GM10248 (cell line): ENCODE results near the gene ACOT13.

Source experiments
- CTCF ChIA-PET: fragments of 300-600 bp; sonication (Branson Sonifier 250); formaldehyde crosslinking; extraction: SDS; loops from one replicate; lab custom pipeline; 2021; ENCODE audit warnings: antibody characterized with exemption; lab: Yijun Ruan, JAX
- POLR2A ChIA-PET: fragments of 350-650 bp; sonication (Branson Sonifier 250); formaldehyde crosslinking; extraction: SDS; loops from one replicate; lab custom pipeline; 2020; ENCODE audit warnings: antibody characterized with exemption; lab: Yijun Ruan, JAX
- DNase-seq: peaks from one replicate; pipeline ENCODE4 v3.0.0; 2012; ENCODE audit errors: extremely low spot score
- CTCF ChIP-seq: IDR thresholded peaks from 2 replicates; pipeline ENCODE4 v1.5.1; 2012; ENCODE audit warnings: mild to moderate bottlenecking, low read depth; ENCODE audit errors: extremely low read depth, missing control alignments, control extremely low read depth

ACOT13 gene

GRCh38 chr6:24666641-24667377 is at the start of gene ACOT13, which contains the start of gene TDP2:
TSS of gene ACOT13 (plus strand) at chr6:24667077. CDS start at chr6:24667264, 187 bp downstream.
TSS of gene TDP2 (minus strand) at chr6:24666899. CDS start at chr6:24666862, 37 bp downstream.
- POLR2A ChIA-PET: interaction anchor here (0.6 to 0.7 kb wide), 3 partner anchors 32 to 55 kb away, joined by 3 to 6 read pairs (median 3); partner anchors contain the start of gene C6orf62
- DNase-seq: peak; percentile 96
- CTCF ChIA-PET: interaction anchor here (0.8 to 1.6 kb wide), 6 partner anchors 26 to 236 kb away, joined by 3 to 4 read pairs (median 3); no protein-coding TSS in a partner anchor
- TF ChIP-seq CTCF: no peak

GRCh38 chr6:24619661-24620060 is 47.2 kb upstream of the ACOT13 start:
- no peak for DNase-seq
- TF ChIP-seq CTCF: no peak
- ChIA-PET POLR2A (no interaction called here), CTCF (interaction anchor here (0.7 to 2.1 kb wide), 4 partner anchors 18 to 38 kb away, joined by 3 to 8 read pairs (median 3); no protein-coding TSS in a partner anchor)

- DNase-seq: no peak
- no peak for TF ChIP-seq CTCF
- ChIA-PET CTCF (interaction anchor here (0.9 to 2.1 kb wide), 9 partner anchors 16 to 143 kb away, joined by 3 to 8 read pairs (median 4); no protein-coding TSS in a partner anchor), POLR2A (no interaction called here)
Observed at GRCh38 chr6:24620637-24621036, 46.2 kb upstream of the ACOT13 start.

GRCh38 chr6:24621626-24622289 is 45.1 kb upstream of the ACOT13 start:
- TF ChIP-seq CTCF: no peak
- CTCF ChIA-PET: interaction anchor here (0.9 to 1.4 kb wide), 9 partner anchors 8 to 144 kb away, joined by 3 to 6 read pairs (median 4); partner anchors contain the start of gene KIAA0319
- no peak for DNase-seq
- POLR2A ChIA-PET: interaction anchor here (0.7 kb wide), 1 partner anchor 172 kb away, joined by 7 read pairs; no protein-coding TSS in a partner anchor

- no peak for DNase-seq
- ChIA-PET POLR2A (no interaction called here), CTCF (interaction anchor here (0.9 to 3.3 kb wide), 3 partner anchors 8 to 49 kb away, joined by 3 to 19 read pairs (median 3); no protein-coding TSS in a partner anchor)
- no peak for TF ChIP-seq CTCF
Observed at GRCh38 chr6:24630856-24631505, 35.9 kb upstream of the ACOT13 start.
